HepG2 (cell line): Measurements from ENCODE around the gene TPRN. TPM values are rescaled to one million over a fixed set of nuclear protein-coding genes. Genes with fewer than 3 reads are reported as not detected.

Experiments used
- AGO1 ChIP-seq: fragments of 200-400 bp; formaldehyde crosslinking; IDR thresholded peaks from 2 replicates; pipeline ENCODE4 v1.6.1; 2017; ENCODE audit warnings: mild to moderate bottlenecking, low read depth, low read length, moderate library complexity; ENCODE audit not compliant: poor library complexity, severe bottlenecking
- ATF7 ChIP-seq, 2 experiments: fragments of 450-650 bp in 1 of 2; sonication (generic) in 1 of 2; formaldehyde crosslinking in 1 of 2; IDR thresholded peaks; 2 replicates each; pipeline versions ENCODE4 v1.4.0 to v1.6.1; 2016 to 2020; ENCODE audit warnings: antibody characterized with exemption in 1 of 2, mild to moderate bottlenecking in 1 of 2, missing genetic modification reagents in 1 of 2
- CBX2 ChIP-seq, 2 experiments: fragments of 200-600 bp in 1 of 2; sonication (generic); formaldehyde crosslinking in 1 of 2; IDR thresholded peaks; 2 replicates each; pipeline versions ENCODE4 v1.7.0 to v1.8.1; 2018 to 2022; ENCODE audit warnings: low read depth in 2 of 2, low read length in 1 of 2, mild to moderate bottlenecking in 1 of 2, missing genetic modification reagents in 1 of 2
- CEBPB ChIP-seq: IDR thresholded peaks from 2 replicates; pipeline ENCODE4 v1.6.1; 2011; ENCODE audit warnings: low read depth, low read length, improper control_type of control experiment, borderline replicate concordance
- DNMT3B ChIP-seq: conservative IDR thresholded peaks from 2 replicates; pipeline ENCODE4 v1.6.1; 2016; ENCODE audit warnings: missing biosample characterization, control low read depth
- ERF ChIP-seq: IDR thresholded peaks from 2 replicates; pipeline ENCODE4 v1.6.1; 2018; ENCODE audit warnings: missing biosample characterization, missing genetic modification reagents
- ESRRA ChIP-seq: sonication (generic); formaldehyde crosslinking; IDR thresholded peaks from 2 replicates; pipeline ENCODE4 v1.5.1; 2020; ENCODE audit warnings: mild to moderate bottlenecking, low read depth, missing genetic modification reagents
- KDM6A ChIP-seq: IDR thresholded peaks from 2 replicates; pipeline ENCODE4 v1.6.1; 2016; ENCODE audit warnings: low read depth
- KLF11 ChIP-seq: IDR thresholded peaks from 2 replicates; pipeline ENCODE4 v1.6.1; 2016; ENCODE audit warnings: missing compliant biosample characterization
- MEIS1 ChIP-seq: sonication (generic); formaldehyde crosslinking; IDR thresholded peaks from 2 replicates; pipeline ENCODE4 v1.9.0; 2021; ENCODE audit warnings: mild to moderate bottlenecking, missing genetic modification reagents, moderate library complexity, borderline replicate concordance
- MEIS2 ChIP-seq: sonication (generic); formaldehyde crosslinking; IDR thresholded peaks from 2 replicates; pipeline ENCODE4 v1.9.0; 2021; ENCODE audit warnings: mild to moderate bottlenecking, missing genetic modification reagents
- MIER3 ChIP-seq: IDR thresholded peaks from 2 replicates; pipeline ENCODE4 v1.6.1; 2016; ENCODE audit warnings: missing compliant biosample characterization, borderline replicate concordance
- TEAD3 ChIP-seq: optimal IDR thresholded peaks from 2 replicates; pipeline ENCODE3; 2016; ENCODE audit warnings: borderline replicate concordance
- ZBTB2 ChIP-seq: sonication (generic); formaldehyde crosslinking; IDR thresholded peaks from 2 replicates; pipeline ENCODE4 v1.8.0; 2022; ENCODE audit warnings: low read depth, missing genetic modification reagents
- ZBTB40 ChIP-seq, 2 experiments: fragments of 450-650 bp in 1 of 2; sonication (generic) in 1 of 2; formaldehyde crosslinking in 1 of 2; IDR thresholded peaks; 2 replicates each; pipeline versions ENCODE4 v1.6.1 to v1.8.0; 2016 to 2022; ENCODE audit warnings: antibody characterized with exemption in 1 of 2, mild to moderate bottlenecking in 1 of 2, missing genetic modification reagents in 1 of 2
- ZNF383 ChIP-seq: sonication (generic); formaldehyde crosslinking; IDR thresholded peaks from 2 replicates; pipeline ENCODE4 v1.4.0; 2020; ENCODE audit warnings: missing genetic modification reagents, mild to moderate bottlenecking, borderline replicate concordance
- ZNF569 ChIP-seq: sonication (generic); formaldehyde crosslinking; IDR thresholded peaks from 2 replicates; pipeline ENCODE4 v1.5.0; 2020; ENCODE audit warnings: mild to moderate bottlenecking, missing genetic modification reagents, moderate library complexity, borderline replicate concordance
- polyA plus RNA-seq, 8 experiments: library from polyadenylated mRNA; depleted of rRNA in 3 of 8; stranded (reverse) in 7 of 8; unstranded in 1 of 8; fragments of >200 nt; fragmentation: Illumina TruSeq in 4 of 8; extraction: Trizol in 4 of 8; gene quantifications; 2 replicates each; pipeline versions ENCODE4 v1.2.1 to v1.2.3, GENCODE V29; 2011 to 2016; ENCODE audit warnings: low read depth in 4 of 8, missing spikeins in 1 of 8, mixed read lengths in 1 of 8; ENCODE audit not compliant: insufficient read depth in 1 of 8
- total RNA-seq, 5 experiments: library from RNA; depleted of rRNA; stranded (reverse); fragments of >200 nt; fragmentation: Illumina TruSeq; extraction: Trizol; gene quantifications; 2 replicates each; pipeline ENCODE4 v1.2.3, GENCODE V29; 2016; ENCODE audit warnings: low read depth in 1 of 5

TPRN gene
- total and polyA plus RNA-seq, 2 of the 13 experiments (the other 11 are each of a cell fraction or from before 2014, with no cell fraction given) = 10.1 to 19.2 TPM

- no peak for TF ChIP-seq ZNF383 (CRISPR knock-in tag)
- TF ChIP-seq ATF7 (IDR thresholded peaks at IDR 0.05) = no peak
- no peak for TF ChIP-seq ATF7 (CRISPR knock-in tag; IDR thresholded peaks at IDR 0.05)
- no peak; the same call in 1 of the 2 replicates for TF ChIP-seq DNMT3B (CRISPR knock-in tag)
- TF ChIP-seq ZNF569 = no peak
- TF ChIP-seq ZBTB40 (IDR thresholded peaks at IDR 0.05) = peak; percentile 66
- peak; percentile 53; the same call in 1 of the 2 replicates for TF ChIP-seq ZBTB40 (CRISPR knock-in tag; IDR thresholded peaks at IDR 0.05)
- peak; percentile 62 for TF ChIP-seq ESRRA (CRISPR knock-in tag)
- TF ChIP-seq TEAD3 = peak; percentile 43
- TF ChIP-seq MIER3 = peak; percentile 48; the same call in 1 of the 2 replicates
- TF ChIP-seq MEIS2 (CRISPR knock-in tag) = no peak
- peak; percentile 62; the same call in 1 of the 2 replicates for TF ChIP-seq MEIS1 (CRISPR knock-in tag)
- TF ChIP-seq KLF11 (CRISPR knock-in tag) = 0 out of 2 replicates have a peak, but pooled peaks have one; percentile 39
- no peak for TF ChIP-seq CBX2 (IDR thresholded peaks at IDR 0.05; ENCODE audit: low read depth, low read length)
- no peak for TF ChIP-seq CBX2 (CRISPR knock-in tag; IDR thresholded peaks at IDR 0.05; ENCODE audit: low read depth)
- peak; percentile 89; the same call in 1 of the 2 replicates for TF ChIP-seq ERF (CRISPR knock-in tag)
- no peak for TF ChIP-seq CEBPB
- peak; percentile 62 for TF ChIP-seq ZBTB2 (CRISPR knock-in tag)
- no peak for TF ChIP-seq KDM6A (CRISPR knock-in tag)
- TF ChIP-seq AGO1 = no peak
Observed at GRCh38 chr9:137205126-137206069, 4.9 kb upstream of the TPRN start, which contains the start of the genes NDOR1 and TMEM203 (continued).
